Smooth muscle cell of the pulmonary artery (primary cell): Measurements from ENCODE around the gene SOX3. TPM values are rescaled to one million over a fixed set of nuclear protein-coding genes. Genes with fewer than 3 reads are reported as not detected.

ENCODE experiments used
- total RNA-seq: library from RNA; depleted of rRNA; stranded (reverse); fragments of >200 nt; gene quantifications from 2 replicates; pipeline ENCODE4 v1.2.3, GENCODE V29; 2014

The SOX3 gene
- total RNA-seq: not detected in 2 replicates

DNA sequence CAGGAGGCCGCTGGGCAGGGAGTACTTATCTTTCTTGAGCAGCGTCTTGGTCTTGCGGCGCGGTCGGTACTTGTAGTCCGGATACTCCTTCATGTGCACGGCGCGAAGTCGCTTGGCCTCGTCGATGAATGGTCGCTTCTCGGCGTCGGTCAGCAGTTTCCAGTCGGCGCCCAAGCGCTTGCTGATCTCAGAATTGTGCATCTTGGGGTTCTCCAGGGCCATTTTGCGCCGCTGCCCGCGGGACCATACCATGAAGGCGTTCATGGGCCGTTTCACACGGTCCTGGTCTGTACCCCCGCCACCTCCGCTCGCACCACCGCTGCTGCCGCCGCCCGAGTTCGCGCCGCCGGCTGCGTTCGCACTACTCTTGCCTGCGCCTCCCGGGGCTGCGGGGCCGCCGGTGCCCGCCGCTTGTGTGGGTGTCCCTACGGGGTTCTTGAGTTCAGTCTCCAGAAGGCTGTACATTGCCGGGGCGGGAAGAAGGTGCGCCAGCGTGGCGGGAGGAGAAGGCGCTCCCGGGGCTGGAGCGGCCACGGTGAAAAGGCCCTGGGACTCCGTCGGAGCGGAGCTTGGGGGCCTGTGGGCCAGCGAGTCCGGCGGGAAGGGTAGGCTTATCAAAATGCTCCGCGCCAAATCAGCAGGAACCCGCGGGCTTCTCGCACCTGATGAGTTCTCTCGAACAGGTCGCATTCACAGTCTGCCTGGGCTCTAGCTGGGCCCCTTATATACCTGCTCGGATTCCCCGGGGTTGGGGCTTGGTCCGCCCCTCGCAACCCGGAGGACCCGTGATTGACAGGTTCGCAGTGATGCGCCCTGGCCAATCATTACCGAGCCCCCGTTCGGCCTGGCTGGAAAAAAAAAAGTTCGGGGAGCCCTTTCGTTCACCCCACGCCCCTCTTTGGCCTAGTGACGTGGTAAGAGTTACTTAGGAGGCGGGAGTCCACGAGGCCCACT lies at the start of gene SOX3:
Gene SOX3 (minus strand): TSS at position 699 of the 954 bp plus-strand sequence. CDS start 9 bp downstream, at position 690.

Other genes with a start within 250 kb of the SOX3 start
- gene LINC00632, start 204.7 kb upstream of the SOX3 start, total RNA-seq: 9.7 and 13.3 TPM in 2 replicates